ENCODE data around the gene NBEA.
A peak's percentile ranks its signal among the peaks of the same experiment; 100 is the strongest.
"Not testable (repeated sequence)": the region's sequence is repeated elsewhere in the genome, so short reads cannot be mapped to it uniquely, and the experiment has no call there.

Gene NBEA

GRCh38 chr13:35387682-35388250 lies 445.7 kb downstream of the NBEA start:
- Histone ChIP-seq H3K4me1 (ENCODE audit: control insufficient read depth, insufficient read depth, low read length, poor library complexity, severe bottlenecking) (peaks cover 8% of the 10 kb centered on the region), H3K4me3 (ENCODE audit: extremely low read depth, insufficient read depth, low read length, poor library complexity, severe bottlenecking) (no peak overlapping the region), H3K9me3 (ENCODE audit: control insufficient read depth, low read length) (no peaks in the 10 kb centered on the region), H3K27ac (ENCODE audit: low read depth, low read length, severe bottlenecking) (no peak overlapping the region), H3K36me3 (ENCODE audit: control insufficient read depth, insufficient read depth, low read length) (no peaks in the 10 kb centered on the region)
- 50 to 67% methylated on average over 1 of the region's 6 CpGs for WGBS, 2 experiments (ENCODE audit: insufficient coverage in 2 of 2)

- H3K27ac ChIP-seq (ENCODE audit: low read depth, low read length, severe bottlenecking), result peak overlapping the region; percentile 46
- no peaks in the 10 kb centered on the region for H3K36me3 ChIP-seq (ENCODE audit: control insufficient read depth, insufficient read depth, low read length)
- peaks cover 8% of the 10 kb centered on the region for H3K4me1 ChIP-seq (ENCODE audit: control insufficient read depth, insufficient read depth, low read length, poor library complexity, severe bottlenecking)
- 33 to 63% methylated on average over 1 of the region's 5 CpGs for WGBS, 2 experiments (ENCODE audit: insufficient coverage in 2 of 2)
- no peak overlapping the region for H3K4me3 ChIP-seq (ENCODE audit: extremely low read depth, insufficient read depth, low read length, poor library complexity, severe bottlenecking)
- no peaks in the 10 kb centered on the region for H3K9me3 ChIP-seq (ENCODE audit: control insufficient read depth, low read length)
Measured at GRCh38 chr13:35388441-35389355, 446.6 kb downstream of the NBEA start.

GRCh38 chr13:35389535-35389934 lies 447.5 kb downstream of the NBEA start:
- H3K9me3 ChIP-seq (ENCODE audit: control insufficient read depth, low read length), result no peaks in the 10 kb centered on the region
- H3K4me3 ChIP-seq (ENCODE audit: extremely low read depth, insufficient read depth, low read length, poor library complexity, severe bottlenecking), result no peak overlapping the region
- peaks cover 8% of the 10 kb centered on the region for H3K4me1 ChIP-seq (ENCODE audit: control insufficient read depth, insufficient read depth, low read length, poor library complexity, severe bottlenecking)
- H3K27ac ChIP-seq (ENCODE audit: low read depth, low read length, severe bottlenecking), result no peak overlapping the region
- no peaks in the 10 kb centered on the region for H3K36me3 ChIP-seq (ENCODE audit: control insufficient read depth, insufficient read depth, low read length)

- Histone ChIP-seq H3K27ac (ENCODE audit: low read depth, low read length, severe bottlenecking) (no peak overlapping the region), H3K4me3 (ENCODE audit: extremely low read depth, insufficient read depth, low read length, poor library complexity, severe bottlenecking) (no peak overlapping the region), H3K36me3 (ENCODE audit: control insufficient read depth, insufficient read depth, low read length) (no peaks in the 10 kb centered on the region), H3K9me3 (ENCODE audit: control insufficient read depth, low read length) (no peaks in the 10 kb centered on the region), H3K4me1 (ENCODE audit: control insufficient read depth, insufficient read depth, low read length, poor library complexity, severe bottlenecking) (peaks cover 8% of the 10 kb centered on the region)
- 100% methylated on average over 1 of the region's 2 CpGs; no CpG with 5 or more reads in 1 of the 2 experiments for WGBS, 2 experiments (ENCODE audit: insufficient coverage in 2 of 2)
Measured at GRCh38 chr13:35392768-35393167, 450.7 kb downstream of the NBEA start.

- H3K36me3 ChIP-seq (ENCODE audit: control insufficient read depth, insufficient read depth, low read length), result no peaks in the 10 kb centered on the region
- 90% methylated on average over 2 of the region's 2 CpGs; no CpG with 5 or more reads in 1 of the 2 experiments for WGBS, 2 experiments (ENCODE audit: insufficient coverage in 2 of 2)
Measured at GRCh38 chr13:35393886-35394285, 451.8 kb downstream of the NBEA start.

GRCh38 chr13:35408285-35408684 lies 466.2 kb downstream of the NBEA start:
- not testable (repeated sequence) for H3K9me3 ChIP-seq (ENCODE audit: control insufficient read depth, low read length); H3K4me3 ChIP-seq (ENCODE audit: extremely low read depth, insufficient read depth, low read length, poor library complexity, severe bottlenecking); H3K27ac ChIP-seq (ENCODE audit: low read depth, low read length, severe bottlenecking); H3K4me1 ChIP-seq (ENCODE audit: control insufficient read depth, insufficient read depth, low read length, poor library complexity, severe bottlenecking); H3K36me3 ChIP-seq (ENCODE audit: control insufficient read depth, insufficient read depth, low read length)
- WGBS, 2 experiments (ENCODE audit: insufficient coverage in 2 of 2), result no CpG with 5 or more reads among the region's 2 CpGs

More at GRCh38 chr13:35393886-35394285, 451.8 kb downstream of the NBEA start:
- Histone ChIP-seq H3K9me3 (ENCODE audit: control insufficient read depth, low read length) (no peaks in the 10 kb centered on the region), H3K27ac (ENCODE audit: low read depth, low read length, severe bottlenecking) (no peak overlapping the region), H3K4me1 (ENCODE audit: control insufficient read depth, insufficient read depth, low read length, poor library complexity, severe bottlenecking) (peaks cover 3% of the 10 kb centered on the region), H3K4me3 (ENCODE audit: extremely low read depth, insufficient read depth, low read length, poor library complexity, severe bottlenecking) (no peak overlapping the region)

GRCh38 chr13:35411059-35411744 lies 469.1 kb downstream of the NBEA start:
- WGBS, 2 experiments (ENCODE audit: insufficient coverage in 2 of 2), result no CpG with 5 or more reads among the region's 2 CpGs

GRCh38 chr13:35448465-35448864 lies 506.4 kb downstream of the NBEA start:
- Histone ChIP-seq H3K4me1 (ENCODE audit: control insufficient read depth, insufficient read depth, low read length, poor library complexity, severe bottlenecking) (no peaks in the 10 kb centered on the region), H3K9me3 (ENCODE audit: control insufficient read depth, low read length) (no peaks in the 10 kb centered on the region), H3K4me3 (ENCODE audit: extremely low read depth, insufficient read depth, low read length, poor library complexity, severe bottlenecking) (no peak overlapping the region), H3K36me3 (ENCODE audit: control insufficient read depth, insufficient read depth, low read length) (no peaks in the 10 kb centered on the region), H3K27ac (ENCODE audit: low read depth, low read length, severe bottlenecking) (no peak overlapping the region)
- 100% methylated on average over 1 of the region's 1 CpG; no CpG with 5 or more reads in 1 of the 2 experiments for WGBS, 2 experiments (ENCODE audit: insufficient coverage in 2 of 2)

More at GRCh38 chr13:35411059-35411744, 469.1 kb downstream of the NBEA start:
- Histone ChIP-seq H3K27ac (ENCODE audit: low read depth, low read length, severe bottlenecking) (no peak overlapping the region), H3K4me3 (ENCODE audit: extremely low read depth, insufficient read depth, low read length, poor library complexity, severe bottlenecking) (no peak overlapping the region), H3K9me3 (ENCODE audit: control insufficient read depth, low read length) (no peaks in the 10 kb centered on the region), H3K36me3 (ENCODE audit: control insufficient read depth, insufficient read depth, low read length) (no peaks in the 10 kb centered on the region), H3K4me1 (ENCODE audit: control insufficient read depth, insufficient read depth, low read length, poor library complexity, severe bottlenecking) (no peaks in the 10 kb centered on the region)

- H3K4me1 ChIP-seq (ENCODE audit: control insufficient read depth, insufficient read depth, low read length, poor library complexity, severe bottlenecking), result no peaks in the 10 kb centered on the region
- H3K27ac ChIP-seq (ENCODE audit: low read depth, low read length, severe bottlenecking), result no peak overlapping the region
- H3K9me3 ChIP-seq (ENCODE audit: control insufficient read depth, low read length), result no peaks in the 10 kb centered on the region
- 80% methylated on average over 1 of the region's 2 CpGs; no CpG with 5 or more reads in 1 of the 2 experiments for WGBS, 2 experiments (ENCODE audit: insufficient coverage in 2 of 2)
- no peak overlapping the region for H3K4me3 ChIP-seq (ENCODE audit: extremely low read depth, insufficient read depth, low read length, poor library complexity, severe bottlenecking)
- H3K36me3 ChIP-seq (ENCODE audit: control insufficient read depth, insufficient read depth, low read length), result no peaks in the 10 kb centered on the region
Measured at GRCh38 chr13:35449821-35450220, 507.8 kb downstream of the NBEA start.

- Histone ChIP-seq H3K4me3 (ENCODE audit: extremely low read depth, insufficient read depth, low read length, poor library complexity, severe bottlenecking) (no peak overlapping the region), H3K4me1 (ENCODE audit: control insufficient read depth, insufficient read depth, low read length, poor library complexity, severe bottlenecking) (no peaks in the 10 kb centered on the region), H3K27ac (ENCODE audit: low read depth, low read length, severe bottlenecking) (no peak overlapping the region), H3K9me3 (ENCODE audit: control insufficient read depth, low read length) (no peaks in the 10 kb centered on the region), H3K36me3 (ENCODE audit: control insufficient read depth, insufficient read depth, low read length) (no peaks in the 10 kb centered on the region)
- no CpG with 5 or more reads among the region's 1 CpG for WGBS, 2 experiments (ENCODE audit: insufficient coverage in 2 of 2)
Measured at GRCh38 chr13:35455022-35455421, 513.0 kb downstream of the NBEA start.
